Breast epithelium (tissue), 4 donors: ENCODE measurements around the gene C1QTNF1. TPM values are rescaled to one million over a fixed set of nuclear protein-coding genes. Genes with fewer than 3 reads are reported as not detected.
"Not testable (repeated sequence)": the region's sequence is repeated elsewhere in the genome, so short reads cannot be mapped to it uniquely, and the experiment has no call there.

Source experiments
- DNase-seq, 2 donors: peaks; one replicate each; pipeline ENCODE4 v3.0.0-alpha.2; 2019; ENCODE audit warnings: low spot score in 2 of 2
- H3K27ac ChIP-seq, 2 donors: fragments of 200-600 bp; sonication (generic) in 1 of 2; one replicate each; pipeline ENCODE4 v1.5.1; 2016 to 2019; ENCODE audit warnings: mild to moderate bottlenecking in 1 of 2
- H3K27me3 ChIP-seq, 2 donors: fragments of 200-600 bp; sonication (generic) in 1 of 2; one replicate each; pipeline versions ENCODE4 v1.5.1 to v1.6.0; 2017 to 2019; ENCODE audit warnings: control low read depth in 1 of 2, mild to moderate bottlenecking in 1 of 2
- H3K36me3 ChIP-seq: fragments of 200-600 bp; one replicate; pipeline ENCODE4 v1.5.1; 2019
- H3K4me1 ChIP-seq, 2 donors: fragments of 200-600 bp; sonication (generic); one replicate each; pipeline ENCODE4 v1.5.1; 2016 to 2019; ENCODE audit warnings: control low read depth in 1 of 2
- H3K4me3 ChIP-seq, 3 donors: fragments of 200-600 bp; sonication (generic); 1 replicate in 2 of 3; 2 replicates in 1 of 3; pipeline ENCODE4 v1.5.1; 2016 to 2019; ENCODE audit warnings: mild to moderate bottlenecking in 3 of 3, moderate library complexity in 2 of 3
- H3K9me3 ChIP-seq, 2 donors: fragments of 200-600 bp; sonication (generic) in 1 of 2; one replicate each; pipeline ENCODE4 v1.5.1; 2016 to 2019; ENCODE audit warnings: control low read depth in 1 of 2
- CTCF ChIP-seq, 3 donors: fragments of 450-650 bp; IDR thresholded peaks; one replicate each; pipeline ENCODE4 v1.5.1; 2016 to 2017; ENCODE audit warnings: antibody characterized with exemption in 3 of 3, mild to moderate bottlenecking in 3 of 3, moderate library complexity in 3 of 3
- POLR2A ChIP-seq: fragments of 450-650 bp; IDR thresholded peaks from one replicate; pipeline ENCODE4 v1.6.1; 2016; ENCODE audit warnings: antibody characterized with exemption, mild to moderate bottlenecking, moderate library complexity
- POLR2AphosphoS5 ChIP-seq, 3 donors: sonication (generic); formaldehyde crosslinking; IDR thresholded peaks; one replicate each; pipeline ENCODE4 v1.6.1; 2017; ENCODE audit warnings: antibody characterized with exemption in 3 of 3
- intact Hi-C: fragments of 100-400 bp; cut with DNase I; formaldehyde crosslinking; loops from one replicate; pipeline ENCODE4 v1.15.1; 2023; ENCODE audit warnings: low total_unique reads
- total RNA-seq, 3 donors: library from RNA; depleted of rRNA; stranded (reverse); fragments of >200 nt; gene quantifications; one replicate each; pipeline ENCODE4 v1.1.0, GENCODE V29; 2016

Gene C1QTNF1
- total RNA-seq, 3 donors from 2014 or later: 54.0 to 326 (median 61.9) TPM

GRCh38 chr17:79029327-79030009 lies 5.5 kb downstream of the C1QTNF1 start:
- peak in 1 of 2 donors; percentile 14 for DNase-seq
- H3K9me3 ChIP-seq: no peaks in the 10 kb centered on the region
- H3K27ac ChIP-seq: peak overlapping the region in 1 of 2 donors; percentile 61
- H3K27me3 ChIP-seq: no peaks in the 10 kb centered on the region
- TF ChIP-seq POLR2A (no peak), CTCF (IDR thresholded peaks at IDR 0.05) (no peak), POLR2AphosphoS5 (IDR thresholded peaks at IDR 0.05) (no peak)
- no peak overlapping the region for H3K4me3 ChIP-seq
- no peaks in the 10 kb centered on the region for H3K36me3 ChIP-seq
- intact Hi-C loops: no loop called here
- H3K4me1 ChIP-seq: peaks cover 16 to 38% of the 10 kb centered on the region in 2 donors

GRCh38 chr17:79030636-79031035 lies 6.7 kb downstream of the C1QTNF1 start:
- intact Hi-C loops, H3K9me3 ChIP-seq, H3K36me3 ChIP-seq, H3K4me3 ChIP-seq, H3K27ac ChIP-seq, H3K27me3 ChIP-seq: not testable (repeated sequence)
- H3K4me1 ChIP-seq: peaks cover 16 to 35% of the 10 kb centered on the region in 2 donors
- DNase-seq: peak in 1 of 2 donors; percentile 3

GRCh38 chr17:79031996-79032875 lies 8.3 kb downstream of the C1QTNF1 start:
- peaks cover 13 to 25% of the 10 kb centered on the region in 2 donors for H3K4me1 ChIP-seq
- H3K9me3 ChIP-seq: no peaks in the 10 kb centered on the region
- no peak for TF ChIP-seq POLR2A
- no peaks in the 10 kb centered on the region for H3K27me3 ChIP-seq
- no peak overlapping the region for H3K4me3 ChIP-seq
- no peaks in the 10 kb centered on the region for H3K36me3 ChIP-seq
- DNase-seq: peak in 1 of 2 donors; percentile 47
- no peak overlapping the region for H3K27ac ChIP-seq
- intact Hi-C loops: no loop called here

- Histone ChIP-seq H3K27me3 (no peaks in the 10 kb centered on the region), H3K4me1 (peaks cover 4 to 17% of the 10 kb centered on the region in 2 donors), H3K36me3 (no peaks in the 10 kb centered on the region), H3K27ac (peak overlapping the region in 1 of 2 donors; percentile 84), H3K9me3 (no peaks in the 10 kb centered on the region), H3K4me3 (no peak overlapping the region)
- intact Hi-C loops: no loop called here
- TF ChIP-seq POLR2A: no peak
- no peak for TF ChIP-seq POLR2AphosphoS5 (IDR thresholded peaks at IDR 0.05)
- DNase-seq: peak in 1 of 2 donors; percentile 47
Measured at GRCh38 chr17:79033046-79033616, 9.2 kb downstream of the C1QTNF1 start.

GRCh38 chr17:79033741-79034501 lies 10.0 kb downstream of the C1QTNF1 start:
- TF ChIP-seq CTCF (IDR thresholded peaks at IDR 0.05): no peak
- no peak for TF ChIP-seq POLR2AphosphoS5 (IDR thresholded peaks at IDR 0.05)
- TF ChIP-seq POLR2A: no peak
- Histone ChIP-seq H3K27me3 (no peaks in the 10 kb centered on the region), H3K9me3 (no peaks in the 10 kb centered on the region), H3K4me3 (peak overlapping the region in 1 of 3 donors; percentile 24), H3K4me1 (peaks cover 4 to 11% of the 10 kb centered on the region in 2 donors), H3K27ac (peak overlapping the region; percentile 83 to 84), H3K36me3 (no peaks in the 10 kb centered on the region)
- intact Hi-C loops: no loop called here
- DNase-seq: peak; percentile 58 to 77

GRCh38 chr17:79034931-79035485 lies 11.0 kb downstream of the C1QTNF1 start:
- H3K4me3 ChIP-seq: no peak overlapping the region
- TF ChIP-seq POLR2AphosphoS5 (IDR thresholded peaks at IDR 0.05): no peak
- TF ChIP-seq CTCF (IDR thresholded peaks at IDR 0.05): no peak
- TF ChIP-seq POLR2A: no peak
- H3K4me1 ChIP-seq: peaks cover 4 to 11% of the 10 kb centered on the region in 2 donors
- H3K27me3 ChIP-seq: no peaks in the 10 kb centered on the region
- intact Hi-C loops: no loop called here
- no peaks in the 10 kb centered on the region for H3K9me3 ChIP-seq
- peak in 1 of 2 donors; percentile 30 for DNase-seq
- peak overlapping the region; percentile 83 to 84 for H3K27ac ChIP-seq
- no peaks in the 10 kb centered on the region for H3K36me3 ChIP-seq
